Midbrain (tissue), 1 donor: Measurements from ENCODE around the gene PCDHGB5.
"Not testable (repeated sequence)": the region's sequence is repeated elsewhere in the genome, so short reads cannot be mapped to it uniquely, and the experiment has no call there.

Experiments used
- DNase-seq: peaks from one replicate; lab custom pipeline; 2025; lab: John Stamatoyannopoulos, UW

Gene PCDHGB5

GRCh38 chr5:141412854-141413539 lies 15.2 kb downstream of the PCDHGB5 start, which contains the start of gene PCDHGA10:
TSS of gene PCDHGA10 (plus strand) at chr5:141412987. CDS start at chr5:141413176, 189 bp downstream.
- DNase-seq = peak; percentile 11

- no peak for DNase-seq
Observed at GRCh38 chr5:141413540-141414069, 15.9 kb downstream of the PCDHGB5 start.

GRCh38 chr5:141414548-141415274 lies 17.0 kb downstream of the PCDHGB5 start:
- not testable (repeated sequence) for DNase-seq

- DNase-seq = not testable (repeated sequence)
Observed at GRCh38 chr5:141415275-141415618, 17.5 kb downstream of the PCDHGB5 start.

GRCh38 chr5:141417494-141418172 lies 19.9 kb downstream of the PCDHGB5 start, which contains the start of gene PCDHGB7:
TSS of gene PCDHGB7 (plus strand) at chr5:141417677. CDS start at chr5:141417860, 183 bp downstream.
- peak; percentile 41 for DNase-seq

GRCh38 chr5:141419074-141419880 lies 21.5 kb downstream of the PCDHGB5 start:
- no peak for DNase-seq

- DNase-seq = no peak
Observed at GRCh38 chr5:141420855-141421488, 23.2 kb downstream of the PCDHGB5 start, which contains the start of gene PCDHGA11. TSS of gene PCDHGA11 (plus strand) at chr5:141421051. CDS start at chr5:141421228, 177 bp downstream.

GRCh38 chr5:141421489-141421855 lies 23.7 kb downstream of the PCDHGB5 start:
- no peak for DNase-seq

- DNase-seq = no peak
Observed at GRCh38 chr5:141422742-141423291, 25.1 kb downstream of the PCDHGB5 start.

GRCh38 chr5:141427783-141428426 lies 30.2 kb downstream of the PCDHGB5 start:
- no peak for DNase-seq

GRCh38 chr5:141430332-141431113 lies 32.8 kb downstream of the PCDHGB5 start, which contains the start of gene PCDHGA12:
TSS of gene PCDHGA12 (plus strand) at chr5:141430507. CDS start at chr5:141430760, 253 bp downstream.
- DNase-seq = peak; percentile 7

- DNase-seq = no peak
Observed at GRCh38 chr5:141431286-141431685, 33.5 kb downstream of the PCDHGB5 start.

- not testable (repeated sequence) for DNase-seq
Observed at GRCh38 chr5:141432308-141432707, 34.6 kb downstream of the PCDHGB5 start.

GRCh38 chr5:141432726-141433125 lies 35.0 kb downstream of the PCDHGB5 start:
- DNase-seq = not testable (repeated sequence)

- DNase-seq = no peak
Observed at GRCh38 chr5:141434006-141434405, 36.3 kb downstream of the PCDHGB5 start.

- no peak for DNase-seq
Observed at GRCh38 chr5:141437221-141437620, 39.5 kb downstream of the PCDHGB5 start.

- DNase-seq = no peak
Observed at GRCh38 chr5:141439411-141440141, 41.8 kb downstream of the PCDHGB5 start.

- no peak for DNase-seq
Observed at GRCh38 chr5:141440341-141440740, 42.6 kb downstream of the PCDHGB5 start.
